GM23338 (cell line): Measurements from ENCODE around the gene NRG3.

Experiments
- CTCF ChIP-seq, 2 experiments: fragments of 200-600 bp in 1 of 2; sonication (generic) in 1 of 2; conservative IDR thresholded peaks; 2 replicates each; pipeline versions ENCODE4 v1.5.1 to v1.6.1; 2016 to 2017; ENCODE audit warnings: antibody characterized with exemption in 2 of 2, low read depth in 2 of 2, mild to moderate bottlenecking in 2 of 2, moderate library complexity in 1 of 2
- EZH2 ChIP-seq: fragments of 200-600 bp; sonication (generic); IDR thresholded peaks from one replicate; pipeline ENCODE4 v1.8.0; 2017; ENCODE audit warnings: antibody characterized with exemption, mild to moderate bottlenecking, low read depth; ENCODE audit not compliant: unreplicated experiment
- EZH2phosphoT487 ChIP-seq: fragments of 200-600 bp; sonication (generic); IDR thresholded peaks from one replicate; pipeline ENCODE4 v1.8.1; 2018; ENCODE audit warnings: antibody characterized with exemption; ENCODE audit not compliant: unreplicated experiment

DNA sequence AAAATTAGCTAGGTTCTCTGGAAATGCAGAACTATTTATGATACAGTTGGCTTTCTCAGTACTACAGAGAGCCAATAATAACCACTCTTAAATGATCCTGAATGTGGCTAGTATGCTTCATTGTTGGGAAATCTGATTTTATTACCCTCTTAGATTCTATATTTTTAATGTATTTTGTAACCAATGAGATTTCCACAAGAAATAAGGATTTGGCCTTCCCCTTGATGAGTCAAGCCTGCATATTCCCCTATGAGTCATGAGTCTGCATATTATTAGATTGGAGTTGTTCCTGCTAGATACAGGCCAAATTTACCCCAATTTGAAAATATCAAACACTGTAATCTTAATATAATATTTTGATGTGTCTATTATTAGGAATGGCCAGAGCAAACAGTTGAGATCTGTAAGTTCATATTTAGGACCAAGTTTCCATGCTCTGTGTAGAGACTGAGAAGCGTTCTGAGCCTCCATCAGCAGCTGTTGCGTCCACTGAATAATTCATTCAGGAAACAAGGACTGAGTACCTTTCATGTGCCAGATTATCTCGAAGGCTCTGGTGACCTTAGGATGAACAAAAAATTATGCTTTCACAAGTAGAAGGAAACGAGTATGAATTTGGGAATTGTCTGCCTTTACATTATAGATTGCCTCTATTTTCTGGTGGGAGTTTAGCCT is 793.4 kb downstream of the NRG3 start:
- TF ChIP-seq CTCF (conservative IDR thresholded peaks at IDR 0.05; ENCODE audit: low read depth in 2 of 2) (no peak), EZH2 (no peak), EZH2phosphoT487 (no peak)
